ENCODE data around the gene UXS1.

The UXS1 gene

GRCh38 chr2:106143495-106144215 lies 50.4 kb downstream of the UXS1 start:
- H3K4me3 ChIP-seq (ENCODE audit: low read depth, low read length): no peak overlapping the region
- DNase-seq (ENCODE audit: low read depth): no peak
- TF ChIP-seq, protein P1, sequence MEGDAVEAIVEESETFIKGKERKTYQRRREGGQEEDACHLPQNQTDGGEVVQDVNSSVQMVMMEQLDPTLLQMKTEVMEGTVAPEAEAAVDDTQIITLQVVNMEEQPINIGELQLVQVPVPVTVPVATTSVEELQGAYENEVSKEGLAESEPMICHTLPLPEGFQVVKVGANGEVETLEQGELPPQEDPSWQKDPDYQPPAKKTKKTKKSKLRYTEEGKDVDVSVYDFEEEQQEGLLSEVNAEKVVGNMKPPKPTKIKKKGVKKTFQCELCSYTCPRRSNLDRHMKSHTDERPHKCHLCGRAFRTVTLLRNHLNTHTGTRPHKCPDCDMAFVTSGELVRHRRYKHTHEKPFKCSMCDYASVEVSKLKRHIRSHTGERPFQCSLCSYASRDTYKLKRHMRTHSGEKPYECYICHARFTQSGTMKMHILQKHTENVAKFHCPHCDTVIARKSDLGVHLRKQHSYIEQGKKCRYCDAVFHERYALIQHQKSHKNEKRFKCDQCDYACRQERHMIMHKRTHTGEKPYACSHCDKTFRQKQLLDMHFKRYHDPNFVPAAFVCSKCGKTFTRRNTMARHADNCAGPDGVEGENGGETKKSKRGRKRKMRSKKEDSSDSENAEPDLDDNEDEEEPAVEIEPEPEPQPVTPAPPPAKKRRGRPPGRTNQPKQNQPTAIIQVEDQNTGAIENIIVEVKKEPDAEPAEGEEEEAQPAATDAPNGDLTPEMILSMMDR (IDR thresholded peaks at IDR 0.05; ENCODE audit: low read depth, low read length, missing control alignments): no peak

GRCh38 chr2:106142683-106143082 lies 51.4 kb downstream of the UXS1 start:
- no peak for DNase-seq (ENCODE audit: low read depth)
- TF ChIP-seq, protein P1 (IDR thresholded peaks at IDR 0.05; ENCODE audit: low read depth, low read length, missing control alignments): no peak
- no peak overlapping the region for H3K4me3 ChIP-seq (ENCODE audit: low read depth, low read length)

DNA sequence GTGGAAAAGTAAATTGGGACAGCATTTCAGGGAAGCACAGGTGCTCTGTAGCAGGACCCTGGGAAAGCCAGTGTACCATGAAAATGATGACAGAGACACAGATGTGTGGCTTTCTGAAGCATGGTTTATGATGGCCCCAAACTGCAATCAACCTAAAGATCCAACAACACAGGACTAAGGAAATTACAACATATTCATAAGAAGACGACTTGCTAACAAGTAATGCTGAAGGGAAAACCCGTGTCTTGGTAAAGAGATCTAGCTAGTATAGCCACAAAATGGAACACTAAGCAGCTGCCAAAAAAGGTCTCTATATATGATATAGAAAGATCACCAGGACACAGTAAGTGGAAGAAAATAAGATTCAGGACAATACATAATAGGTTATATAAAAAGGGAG lies 53.2 kb downstream of the UXS1 start:
- no peak overlapping the region for H3K4me3 ChIP-seq (ENCODE audit: low read depth, low read length)
- DNase-seq (ENCODE audit: low read depth): no peak
- TF ChIP-seq, protein P1 (IDR thresholded peaks at IDR 0.05; ENCODE audit: low read depth, low read length, missing control alignments): no peak

GRCh38 chr2:106140113-106140512 lies 54.0 kb downstream of the UXS1 start:
- DNase-seq (ENCODE audit: low read depth): no peak
- TF ChIP-seq, protein P1 (IDR thresholded peaks at IDR 0.05; ENCODE audit: low read depth, low read length, missing control alignments): no peak
- H3K4me3 ChIP-seq (ENCODE audit: low read depth, low read length): no peak overlapping the region

- no peak for DNase-seq (ENCODE audit: low read depth)
- TF ChIP-seq, protein P1 (IDR thresholded peaks at IDR 0.05; ENCODE audit: low read depth, low read length, missing control alignments): no peak
- no peak overlapping the region for H3K4me3 ChIP-seq (ENCODE audit: low read depth, low read length)
Observed at GRCh38 chr2:106139238-106139935, 54.7 kb downstream of the UXS1 start.

GRCh38 chr2:106138543-106139237 lies 55.4 kb downstream of the UXS1 start:
- no peak overlapping the region for H3K4me3 ChIP-seq (ENCODE audit: low read depth, low read length)
- DNase-seq (ENCODE audit: low read depth): no peak
- TF ChIP-seq, protein P1 (IDR thresholded peaks at IDR 0.05; ENCODE audit: low read depth, low read length, missing control alignments): no peak

All from GM12864 (cell line).